Keratinocyte (primary cell): ENCODE data around the gene KIR2DL3. TPM values are rescaled to one million over a fixed set of nuclear protein-coding genes. Genes with fewer than 3 reads are reported as not detected.

Source experiments
- DNase-seq: peaks from one replicate; pipeline ENCODE4 v3.0.0-alpha.2; 2011; ENCODE audit warnings: low read depth, missing footprints, low spot score
- FAIRE-seq: peaks from 2 replicates; lab custom pipeline; 2011; peaks lifted over from hg19 to GRCh38; lab: Jason Lieb, UNC
- H2AFZ ChIP-seq: 2 replicates; pipeline ENCODE4 v1.6.0; 2012; ENCODE audit warnings: low read length, control low read depth, inconsistent platforms; ENCODE audit not compliant: control insufficient read depth
- H3K27ac ChIP-seq: 2 replicates; pipeline ENCODE4 v1.5.1; 2011; ENCODE audit warnings: low read length; ENCODE audit not compliant: control insufficient read depth, insufficient read depth
- H3K27me3 ChIP-seq: 3 replicates; pipeline ENCODE4 v1.6.0; 2011; ENCODE audit warnings: low read length; ENCODE audit not compliant: control insufficient read depth, insufficient read depth; ENCODE audit errors: extremely low read depth
- H3K36me3 ChIP-seq, 2 experiments: 2 replicates in 1 of 2; 3 replicates in 1 of 2; pipeline ENCODE4 v1.5.1; 2011; ENCODE audit warnings: low read length in 2 of 2, mild to moderate bottlenecking in 1 of 2; ENCODE audit not compliant: control insufficient read depth in 2 of 2, insufficient read depth in 2 of 2; ENCODE audit errors: extremely low read depth in 1 of 2
- H3K4me1 ChIP-seq: 3 replicates; pipeline ENCODE4 v1.5.1; 2011; ENCODE audit warnings: low read length; ENCODE audit not compliant: control insufficient read depth, insufficient read depth; ENCODE audit errors: extremely low read depth
- H3K4me2 ChIP-seq: 3 replicates; pipeline ENCODE4 v1.6.0; 2011; ENCODE audit warnings: low read depth, low read length; ENCODE audit not compliant: control insufficient read depth, insufficient read depth; ENCODE audit errors: extremely low read depth
- H3K4me3 ChIP-seq, 3 experiments: fragments of 200-600 bp in 1 of 3; sonication (generic) in 1 of 3; 2 replicates in 2 of 3; 3 replicates in 1 of 3; pipeline ENCODE4 v1.5.1; 2011 to 2016; ENCODE audit warnings: low read length in 3 of 3, mild to moderate bottlenecking in 3 of 3, control low read depth in 2 of 3, inconsistent platforms in 1 of 3, low read depth in 1 of 3, mixed read lengths in 1 of 3, mixed run types in 1 of 3, moderate library complexity in 1 of 3; ENCODE audit not compliant: control insufficient read depth in 2 of 3, insufficient read depth in 2 of 3; ENCODE audit errors: extremely low read depth in 1 of 3
- H3K79me2 ChIP-seq: 2 replicates; pipeline ENCODE4 v1.6.0; 2012; ENCODE audit warnings: low read length; ENCODE audit not compliant: control insufficient read depth, insufficient read depth
- H3K9ac ChIP-seq: 3 replicates; pipeline ENCODE4 v1.6.0; 2011; ENCODE audit warnings: low read length; ENCODE audit not compliant: control insufficient read depth, insufficient read depth; ENCODE audit errors: extremely low read depth
- H3K9me1 ChIP-seq: 3 replicates; pipeline ENCODE4 v1.6.0; 2011; ENCODE audit warnings: low read length; ENCODE audit not compliant: control insufficient read depth, insufficient read depth; ENCODE audit errors: extremely low read depth
- H3K9me3 ChIP-seq: 2 replicates; pipeline ENCODE4 v1.5.1; 2012; ENCODE audit warnings: low read depth, low read length; ENCODE audit not compliant: control insufficient read depth
- H4K20me1 ChIP-seq: 3 replicates; pipeline ENCODE4 v1.6.0; 2011; ENCODE audit warnings: low read length; ENCODE audit not compliant: control insufficient read depth, insufficient read depth; ENCODE audit errors: extremely low read depth
- CTCF ChIP-seq, 3 experiments: IDR thresholded peaks in 1 of 3; conservative IDR thresholded peaks in 1 of 3; optimal IDR thresholded peaks in 1 of 3; 2 replicates in 2 of 3; 3 replicates in 1 of 3; pipeline versions ENCODE3 to v1.5.1; 2011; ENCODE audit warnings: low read length in 3 of 3, mild to moderate bottlenecking in 3 of 3, moderate library complexity in 2 of 3, control low read depth in 1 of 3, inconsistent platforms in 1 of 3; ENCODE audit not compliant: insufficient read depth in 2 of 3; ENCODE audit errors: extremely low read depth in 1 of 3
- EZH2 ChIP-seq: IDR thresholded peaks from one replicate; pipeline ENCODE4 v1.6.1; 2012; ENCODE audit warnings: inconsistent platforms, mild to moderate bottlenecking, low read length, moderate library complexity
- dilution Hi-C: fragments of 300-500 bp; cut with MboI; formaldehyde crosslinking; loops from one replicate; pipeline ENCODE4 v1.7.0; 2020; ENCODE audit warnings: low sequenced_read_pairs; ENCODE audit not compliant: extremely low pct_ligation_motif_present
- polyA plus RNA-seq, 5 experiments: library from polyadenylated mRNA; depleted of rRNA in 3 of 5; stranded (reverse) in 3 of 5; stranded (forward) in 1 of 5; unstranded in 1 of 5; fragments of >200 nt; gene quantifications; 1 replicate in 1 of 5; 2 replicates in 3 of 5; 3 replicates in 1 of 5; pipeline versions ENCODE4 v1.2.1 to v1.2.3, GENCODE V29; 2011 to 2012; ENCODE audit warnings: missing spikeins in 2 of 5, low read depth in 1 of 5, low replicate concordance in 1 of 5

KIR2DL3 gene
- polyA plus RNA-seq, 1 donor (not counting 4 experiments of a cell fraction or from before 2014, with no cell fraction given), result not detected

GRCh38 chr19:54724142-54724541 lies 14.2 kb upstream of the KIR2DL3 start, which contains the start of gene KIR3DL3:
KIR3DL3 (plus strand) TSS chr19:54724442; CDS start chr19:54724497, 55 bp downstream.
- no peak for TF ChIP-seq CTCF (optimal IDR thresholded peaks at IDR 0.05 in 1 of 3, IDR thresholded peaks at IDR 0.05 in 1 of 3, conservative IDR thresholded peaks at IDR 0.05 in 1 of 3; ENCODE audit: extremely low read depth in 1 of 3, insufficient read depth in 2 of 3, low read length in 3 of 3)
- TF ChIP-seq EZH2, result no peak
- H3K9me3 ChIP-seq, result peaks cover 4% of the 10 kb centered on the region
- DNase-seq (no peak), FAIRE-seq (no peak)
- dilution Hi-C loops, result no loop called here
- no peaks in the 10 kb centered on the region for H4K20me1 ChIP-seq
- no peaks in the 10 kb centered on the region for H3K79me2 ChIP-seq
- no peaks in the 10 kb centered on the region for H3K36me3 ChIP-seq
- H2AFZ ChIP-seq, result no peak within 1 kb of the TSS
- no peak within 1 kb of the TSS for H3K9ac ChIP-seq
- no peaks in the 10 kb centered on the region for H3K4me1 ChIP-seq
- no peaks in the 10 kb centered on the region for H3K27me3 ChIP-seq
- no peak within 1 kb of the TSS for H3K27ac ChIP-seq
- H3K4me3 ChIP-seq, result no peak within 1 kb of the TSS
- H3K9me1 ChIP-seq, result no peaks in the 10 kb centered on the region
- no peak within 1 kb of the TSS for H3K4me2 ChIP-seq

- H2AFZ ChIP-seq, result no peak overlapping the region
- H3K27me3 ChIP-seq, result no peaks in the 10 kb centered on the region
- H3K79me2 ChIP-seq, result no peaks in the 10 kb centered on the region
- H3K4me3 ChIP-seq, result no peak overlapping the region
- H4K20me1 ChIP-seq, result no peaks in the 10 kb centered on the region
- H3K4me2 ChIP-seq, result no peak overlapping the region
- H3K4me1 ChIP-seq, result no peaks in the 10 kb centered on the region
- H3K27ac ChIP-seq, result no peak overlapping the region
- no peak for FAIRE-seq
- no peak overlapping the region for H3K9ac ChIP-seq
- dilution Hi-C loops, result no loop called here
- H3K36me3 ChIP-seq, result no peaks in the 10 kb centered on the region
- no peaks in the 10 kb centered on the region for H3K9me1 ChIP-seq
- peaks cover 4% of the 10 kb centered on the region for H3K9me3 ChIP-seq
- DNase-seq, result no peak
- TF ChIP-seq EZH2 (no peak), CTCF (optimal IDR thresholded peaks at IDR 0.05 in 1 of 3, IDR thresholded peaks at IDR 0.05 in 1 of 3, conservative IDR thresholded peaks at IDR 0.05 in 1 of 3; ENCODE audit: extremely low read depth in 1 of 3, insufficient read depth in 2 of 3, low read length in 3 of 3) (no peak)
Observed at GRCh38 chr19:54724644-54725043, 13.7 kb upstream of the KIR2DL3 start.
